Measurements from ENCODE around the gene PTPRN2.
"Not testable (repeated sequence)": the region's sequence is repeated elsewhere in the genome, so short reads cannot be mapped to it uniquely, and the experiment has no call there.

Gene PTPRN2

DNA sequence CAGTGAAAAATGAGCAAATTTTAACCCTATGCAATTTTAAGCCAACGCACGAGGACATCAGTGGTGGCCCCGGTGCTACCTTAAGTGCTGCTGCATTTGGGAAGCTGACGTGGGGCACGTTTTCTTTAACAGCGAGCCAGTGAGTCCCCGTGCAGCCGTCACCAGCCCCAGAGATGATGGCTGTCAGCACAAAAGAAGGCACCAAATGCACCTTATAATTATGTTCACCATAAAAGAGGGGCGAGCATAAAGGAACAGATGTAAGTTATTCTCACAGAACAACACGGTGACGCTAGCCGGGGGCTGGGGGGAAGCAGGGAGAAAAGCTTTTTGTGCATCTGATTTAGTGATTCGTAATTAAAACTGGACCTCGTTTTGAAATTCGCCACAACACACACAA is 990.7 kb downstream of the PTPRN2 start:
- in situ Hi-C loops (cut with HindIII; ENCODE audit: low sequenced_read_pairs): no loop called here
- no peak overlapping the region for H3K4me3 ChIP-seq (ENCODE audit: low read depth, low read length)
- DNase-seq (ENCODE audit: low read depth): no peak
- TF ChIP-seq, protein P1, sequence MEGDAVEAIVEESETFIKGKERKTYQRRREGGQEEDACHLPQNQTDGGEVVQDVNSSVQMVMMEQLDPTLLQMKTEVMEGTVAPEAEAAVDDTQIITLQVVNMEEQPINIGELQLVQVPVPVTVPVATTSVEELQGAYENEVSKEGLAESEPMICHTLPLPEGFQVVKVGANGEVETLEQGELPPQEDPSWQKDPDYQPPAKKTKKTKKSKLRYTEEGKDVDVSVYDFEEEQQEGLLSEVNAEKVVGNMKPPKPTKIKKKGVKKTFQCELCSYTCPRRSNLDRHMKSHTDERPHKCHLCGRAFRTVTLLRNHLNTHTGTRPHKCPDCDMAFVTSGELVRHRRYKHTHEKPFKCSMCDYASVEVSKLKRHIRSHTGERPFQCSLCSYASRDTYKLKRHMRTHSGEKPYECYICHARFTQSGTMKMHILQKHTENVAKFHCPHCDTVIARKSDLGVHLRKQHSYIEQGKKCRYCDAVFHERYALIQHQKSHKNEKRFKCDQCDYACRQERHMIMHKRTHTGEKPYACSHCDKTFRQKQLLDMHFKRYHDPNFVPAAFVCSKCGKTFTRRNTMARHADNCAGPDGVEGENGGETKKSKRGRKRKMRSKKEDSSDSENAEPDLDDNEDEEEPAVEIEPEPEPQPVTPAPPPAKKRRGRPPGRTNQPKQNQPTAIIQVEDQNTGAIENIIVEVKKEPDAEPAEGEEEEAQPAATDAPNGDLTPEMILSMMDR (IDR thresholded peaks at IDR 0.05; ENCODE audit: low read depth, low read length, missing control alignments): no peak

DNA sequence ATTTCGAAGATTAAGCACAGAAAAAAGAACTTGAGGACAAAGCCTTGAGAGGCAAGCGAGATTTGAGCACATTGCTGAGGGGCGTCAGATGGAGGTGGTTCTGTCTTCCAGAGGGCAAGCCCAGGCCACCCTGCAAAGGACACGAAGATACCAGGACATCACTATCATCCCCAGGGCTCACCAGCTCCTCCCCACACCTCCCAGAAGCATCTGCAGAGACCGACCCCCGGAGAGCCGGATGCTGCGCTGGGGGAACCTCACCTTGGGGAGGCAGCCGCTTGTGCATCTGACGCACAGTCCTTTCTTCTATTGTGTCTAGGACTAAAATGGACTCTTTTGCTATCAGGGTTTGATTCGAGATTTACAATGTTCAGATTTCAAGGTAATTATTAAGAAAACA is 991.2 kb downstream of the PTPRN2 start:
- TF ChIP-seq, protein P1 (IDR thresholded peaks at IDR 0.05; ENCODE audit: low read depth, low read length, missing control alignments): no peak
- no peak overlapping the region for H3K4me3 ChIP-seq (ENCODE audit: low read depth, low read length)
- in situ Hi-C loops (cut with HindIII; ENCODE audit: low sequenced_read_pairs): no loop called here
- DNase-seq (ENCODE audit: low read depth): no peak

DNA sequence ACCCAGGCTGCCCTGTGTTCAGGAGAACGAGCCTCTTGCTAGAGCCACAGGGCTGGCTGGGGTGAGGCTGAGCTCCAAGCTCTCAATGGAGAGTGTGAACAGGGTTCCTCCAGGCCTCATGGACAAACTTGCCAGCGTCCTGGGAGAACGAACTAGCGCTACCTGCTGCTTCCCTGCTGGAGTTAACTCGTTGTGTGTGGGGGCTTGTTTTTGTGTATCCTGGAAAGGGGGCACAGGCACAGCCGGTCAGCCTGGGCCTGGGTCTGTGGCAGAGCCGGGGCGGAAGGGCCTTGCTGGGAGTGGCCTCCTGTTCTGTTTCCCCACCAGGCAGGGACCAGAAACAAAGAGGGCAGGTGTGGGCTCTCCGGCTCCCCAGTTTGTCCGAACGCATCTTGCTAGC is 991.6 kb downstream of the PTPRN2 start:
- no peak overlapping the region for H3K4me3 ChIP-seq (ENCODE audit: low read depth, low read length)
- TF ChIP-seq, protein P1 (IDR thresholded peaks at IDR 0.05; ENCODE audit: low read depth, low read length, missing control alignments): no peak
- DNase-seq (ENCODE audit: low read depth): no peak
- in situ Hi-C loops (cut with HindIII; ENCODE audit: low sequenced_read_pairs): no loop called here

DNA sequence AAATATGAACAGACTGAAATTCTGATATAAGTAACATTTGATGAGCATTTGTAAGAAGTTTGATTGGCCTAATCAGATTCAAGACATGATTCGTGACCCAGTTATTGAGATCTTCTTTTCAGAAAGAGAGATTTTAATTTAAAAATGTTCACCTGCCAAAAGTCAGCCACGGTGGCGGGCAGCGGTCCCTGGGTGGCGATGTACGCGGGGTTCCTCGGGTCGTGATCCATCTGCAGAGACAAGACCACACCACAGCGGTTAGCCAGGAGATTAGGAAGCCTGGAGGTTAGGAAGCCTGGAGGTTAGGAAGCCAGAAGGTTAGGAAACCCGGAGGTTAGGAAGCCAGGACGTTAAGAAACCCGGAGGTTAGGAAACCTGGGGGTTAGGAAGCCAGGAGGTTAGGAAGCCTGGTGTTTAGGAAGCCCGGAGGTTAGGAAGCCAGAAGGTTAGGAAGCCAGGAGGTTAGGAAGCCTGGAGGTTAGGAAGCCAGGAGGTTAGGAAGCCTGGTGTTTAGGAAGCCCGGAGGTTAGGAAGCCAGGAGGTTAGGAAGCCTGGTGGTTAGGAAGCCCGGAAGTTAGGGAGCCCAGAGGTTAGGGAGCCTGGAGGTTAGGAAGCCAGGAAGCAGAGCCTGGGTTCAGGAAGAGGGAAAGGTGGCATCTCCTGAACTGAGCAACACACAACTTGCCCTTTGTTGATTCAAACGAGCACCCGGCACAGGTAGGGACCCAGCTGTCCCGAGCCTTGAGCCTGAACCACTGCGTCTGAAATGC is 992.4 kb downstream of the PTPRN2 start:
- in situ Hi-C loops (cut with HindIII; ENCODE audit: low sequenced_read_pairs): no loop called here
- TF ChIP-seq, protein P1 (IDR thresholded peaks at IDR 0.05; ENCODE audit: low read depth, low read length, missing control alignments): no peak
- no peak overlapping the region for H3K4me3 ChIP-seq (ENCODE audit: low read depth, low read length)
- no peak for DNase-seq (ENCODE audit: low read depth)

DNA sequence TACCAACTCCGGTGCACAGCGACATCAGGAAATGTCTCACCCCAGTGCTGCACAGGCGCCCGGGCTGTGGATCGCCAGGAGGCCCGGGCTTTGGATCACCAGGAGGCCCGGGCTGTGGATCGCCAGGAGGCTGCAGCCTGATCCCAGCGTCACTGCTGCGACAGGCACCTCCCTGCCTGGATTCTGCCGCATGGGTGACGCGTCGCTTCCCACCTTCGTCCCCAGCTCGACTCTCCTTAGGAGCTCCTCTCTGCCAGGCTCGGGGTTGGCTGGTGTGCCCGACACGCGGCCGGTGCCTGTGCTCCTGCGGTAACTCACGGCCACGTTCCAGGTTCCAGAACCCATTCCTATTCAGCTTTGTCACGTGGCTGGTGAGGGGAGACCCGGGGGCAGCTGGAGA is 993.3 kb downstream of the PTPRN2 start:
- H3K4me3 ChIP-seq (ENCODE audit: low read depth, low read length): no peak overlapping the region
- no peak for DNase-seq (ENCODE audit: low read depth)
- in situ Hi-C loops (cut with HindIII; ENCODE audit: low sequenced_read_pairs): no loop called here
- TF ChIP-seq, protein P1 (IDR thresholded peaks at IDR 0.05; ENCODE audit: low read depth, low read length, missing control alignments): no peak

DNA sequence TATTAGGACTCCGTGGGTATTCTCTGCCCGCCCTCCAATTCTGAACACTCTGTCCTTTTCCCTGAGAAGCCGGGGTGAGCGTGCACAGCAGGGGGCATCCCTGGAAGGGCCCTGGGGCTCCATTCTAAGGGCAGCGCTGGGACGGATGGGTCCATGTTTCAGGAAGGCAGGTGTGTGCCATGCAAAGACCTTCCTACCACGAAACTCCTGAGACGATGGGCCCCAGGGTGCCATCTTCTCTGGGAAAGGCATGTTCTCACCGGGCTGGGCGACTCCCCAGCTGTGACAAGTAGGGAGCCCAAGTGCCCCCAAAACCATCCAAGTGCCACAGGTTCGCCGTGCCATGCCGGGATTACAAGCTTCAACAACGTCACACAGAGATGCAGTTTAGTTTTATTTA is 994.1 kb downstream of the PTPRN2 start:
- TF ChIP-seq, protein P1 (IDR thresholded peaks at IDR 0.05; ENCODE audit: low read depth, low read length, missing control alignments): no peak
- no peak for DNase-seq (ENCODE audit: low read depth)
- H3K4me3 ChIP-seq (ENCODE audit: low read depth, low read length): no peak overlapping the region
- in situ Hi-C loops (cut with HindIII; ENCODE audit: low sequenced_read_pairs): no loop called here

DNA sequence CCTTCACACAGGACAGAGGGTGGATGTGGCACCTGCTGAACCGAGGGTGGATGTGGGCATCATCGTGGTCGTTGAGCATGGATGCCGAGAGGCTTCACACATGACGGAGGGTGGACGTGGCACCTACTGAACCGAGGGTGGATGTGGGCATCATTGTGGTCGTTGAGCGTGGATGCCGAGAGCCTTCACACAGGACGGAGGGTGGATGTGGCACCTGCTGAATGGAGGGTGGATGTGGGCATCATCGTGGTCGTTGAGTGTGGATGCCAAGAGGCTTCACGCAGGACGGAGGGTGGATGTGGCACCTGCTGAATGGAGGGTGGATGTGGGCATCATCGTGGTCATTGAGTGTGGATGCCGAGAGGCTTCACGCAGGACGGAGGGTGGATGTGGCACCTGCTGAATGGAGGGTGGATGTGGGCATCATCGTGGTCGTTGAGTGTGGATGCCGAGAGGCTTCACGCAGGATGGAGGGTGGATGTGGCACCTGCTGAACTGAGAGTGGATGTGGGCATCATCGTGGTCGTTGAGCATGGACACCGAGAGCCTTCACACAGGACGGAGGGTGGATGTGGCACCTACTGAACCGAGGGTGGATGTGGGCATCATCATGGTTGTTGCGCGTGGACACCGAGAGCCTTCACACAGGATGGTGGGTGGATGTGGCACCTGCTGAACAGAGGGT is 994.8 kb downstream of the PTPRN2 start:
- DNase-seq (ENCODE audit: low read depth); H3K4me3 ChIP-seq (ENCODE audit: low read depth, low read length); in situ Hi-C loops (cut with HindIII; ENCODE audit: low sequenced_read_pairs): not testable (repeated sequence)

Measured in astrocyte of the cerebellum (primary cell).